HepG2 (cell line): ENCODE results near the gene ADSS1. TPM values are rescaled to one million over a fixed set of nuclear protein-coding genes. Genes with fewer than 3 reads are reported as not detected.

Source experiments
- BCL6 ChIP-seq: IDR thresholded peaks from 2 replicates; pipeline ENCODE4 v1.6.1; 2016; ENCODE audit warnings: missing genetic modification reagents, missing compliant biosample characterization
- EED ChIP-seq: sonication (generic); formaldehyde crosslinking; IDR thresholded peaks from 2 replicates; pipeline ENCODE4 v1.5.0; 2020; ENCODE audit warnings: mild to moderate bottlenecking, missing genetic modification reagents
- HIVEP1 ChIP-seq: sonication (generic); formaldehyde crosslinking; IDR thresholded peaks from 2 replicates; pipeline ENCODE4 v1.4.0; 2020; ENCODE audit warnings: mild to moderate bottlenecking, missing genetic modification reagents
- NFATC3 ChIP-seq: sonication (generic); formaldehyde crosslinking; IDR thresholded peaks from 2 replicates; pipeline ENCODE4 v1.5.1; 2020; ENCODE audit warnings: mild to moderate bottlenecking, missing genetic modification reagents
- SIN3A ChIP-seq: IDR thresholded peaks from 2 replicates; pipeline ENCODE4 v1.6.1; 2011; ENCODE audit warnings: low read depth, mild to moderate bottlenecking, control low read depth, low read length, borderline replicate concordance
- TAF15 ChIP-seq: fragments of 200-400 bp; formaldehyde crosslinking; IDR thresholded peaks from one replicate; pipeline ENCODE4 v1.6.1; 2018; ENCODE audit warnings: mild to moderate bottlenecking, low read depth, low read length; ENCODE audit not compliant: poor library complexity, severe bottlenecking
- TFE3 ChIP-seq: IDR thresholded peaks from 2 replicates; pipeline ENCODE4 v1.6.1; 2016
- THAP7 ChIP-seq: sonication (generic); formaldehyde crosslinking; IDR thresholded peaks from 2 replicates; pipeline ENCODE4 v1.8.1; 2023; ENCODE audit warnings: mild to moderate bottlenecking, missing genetic modification reagents
- ZNF407 ChIP-seq: sonication (generic); formaldehyde crosslinking; IDR thresholded peaks from one replicate; pipeline ENCODE4 v1.5.1; 2020; ENCODE audit warnings: mild to moderate bottlenecking, missing genetic modification reagents; ENCODE audit errors: not compliant biosample characterization
- ZNF547 ChIP-seq: sonication (generic); formaldehyde crosslinking; IDR thresholded peaks from 2 replicates; pipeline ENCODE4 v1.5.1; 2020; ENCODE audit warnings: mild to moderate bottlenecking, missing genetic modification reagents
- ZNF567 ChIP-seq: sonication (generic); formaldehyde crosslinking; IDR thresholded peaks from 2 replicates; pipeline ENCODE4 v1.8.1; 2023; ENCODE audit warnings: mild to moderate bottlenecking, missing genetic modification reagents, borderline replicate concordance
- ZNF614 ChIP-seq: IDR thresholded peaks from 2 replicates; pipeline ENCODE4 v1.6.1; 2018; ENCODE audit warnings: missing biosample characterization, missing genetic modification reagents, inconsistent platforms, borderline replicate concordance
- ZNF691 ChIP-seq: sonication (generic); formaldehyde crosslinking; IDR thresholded peaks from 2 replicates; pipeline ENCODE4 v1.4.0; 2020; ENCODE audit warnings: missing genetic modification reagents, low read depth, mild to moderate bottlenecking, borderline replicate concordance
- polyA plus RNA-seq, 8 experiments: library from polyadenylated mRNA; depleted of rRNA in 3 of 8; stranded (reverse) in 7 of 8; unstranded in 1 of 8; fragments of >200 nt; fragmentation: Illumina TruSeq in 4 of 8; extraction: Trizol in 4 of 8; gene quantifications; 2 replicates each; pipeline versions ENCODE4 v1.2.1 to v1.2.3, GENCODE V29; 2011 to 2016; ENCODE audit warnings: low read depth in 4 of 8, missing spikeins in 1 of 8, mixed read lengths in 1 of 8; ENCODE audit not compliant: insufficient read depth in 1 of 8
- total RNA-seq, 5 experiments: library from RNA; depleted of rRNA; stranded (reverse); fragments of >200 nt; fragmentation: Illumina TruSeq; extraction: Trizol; gene quantifications; 2 replicates each; pipeline ENCODE4 v1.2.3, GENCODE V29; 2016; ENCODE audit warnings: low read depth in 1 of 5

ADSS1 gene
- total and polyA plus RNA-seq, 2 of the 13 experiments (the other 11 are each of a cell fraction or from before 2014, with no cell fraction given): 1.0 to 36.7 TPM

- no peak for TF ChIP-seq TAF15
- TF ChIP-seq ZNF547 (CRISPR knock-in tag): peak; percentile 63; the same call in 1 of the 2 replicates
- TF ChIP-seq NFATC3: no peak; the same call in 1 of the 2 replicates
- no peak for TF ChIP-seq ZNF407 (CRISPR knock-in tag)
- no peak for TF ChIP-seq THAP7 (CRISPR knock-in tag)
- TF ChIP-seq ZNF691: peak; percentile 83; the same call in 1 of the 2 replicates
- TF ChIP-seq HIVEP1 (CRISPR knock-in tag): no peak
- TF ChIP-seq ZNF567: peak; percentile 53; the same call in 1 of the 2 replicates
- peak; percentile 42 for TF ChIP-seq TFE3 (CRISPR knock-in tag)
- TF ChIP-seq SIN3A: 0 out of 2 replicates have a peak, but pooled peaks have one; percentile 32
- peak; percentile 12; the same call in 1 of the 2 replicates for TF ChIP-seq ZNF614 (CRISPR knock-in tag)
- peak; percentile 51; the same call in 1 of the 2 replicates for TF ChIP-seq BCL6 (CRISPR knock-in tag)
- TF ChIP-seq EED: 0 out of 2 replicates have a peak, but pooled peaks have one; percentile 4
Measured at GRCh38 chr14:104768437-104769323, 44.7 kb downstream of the ADSS1 start (continued).
